Measurements from ENCODE around the gene ARMC7. TPM values are rescaled to one million over a fixed set of nuclear protein-coding genes. Genes with fewer than 3 reads are reported as not detected.
A peak's percentile ranks its signal among the peaks of the same experiment; 100 is the strongest.

The ARMC7 gene
- total and polyA plus RNA-seq, 2 of the 13 experiments (the other 11 are each of a cell fraction or from before 2014, with no cell fraction given): 3.9 to 4.2 TPM

DNA sequence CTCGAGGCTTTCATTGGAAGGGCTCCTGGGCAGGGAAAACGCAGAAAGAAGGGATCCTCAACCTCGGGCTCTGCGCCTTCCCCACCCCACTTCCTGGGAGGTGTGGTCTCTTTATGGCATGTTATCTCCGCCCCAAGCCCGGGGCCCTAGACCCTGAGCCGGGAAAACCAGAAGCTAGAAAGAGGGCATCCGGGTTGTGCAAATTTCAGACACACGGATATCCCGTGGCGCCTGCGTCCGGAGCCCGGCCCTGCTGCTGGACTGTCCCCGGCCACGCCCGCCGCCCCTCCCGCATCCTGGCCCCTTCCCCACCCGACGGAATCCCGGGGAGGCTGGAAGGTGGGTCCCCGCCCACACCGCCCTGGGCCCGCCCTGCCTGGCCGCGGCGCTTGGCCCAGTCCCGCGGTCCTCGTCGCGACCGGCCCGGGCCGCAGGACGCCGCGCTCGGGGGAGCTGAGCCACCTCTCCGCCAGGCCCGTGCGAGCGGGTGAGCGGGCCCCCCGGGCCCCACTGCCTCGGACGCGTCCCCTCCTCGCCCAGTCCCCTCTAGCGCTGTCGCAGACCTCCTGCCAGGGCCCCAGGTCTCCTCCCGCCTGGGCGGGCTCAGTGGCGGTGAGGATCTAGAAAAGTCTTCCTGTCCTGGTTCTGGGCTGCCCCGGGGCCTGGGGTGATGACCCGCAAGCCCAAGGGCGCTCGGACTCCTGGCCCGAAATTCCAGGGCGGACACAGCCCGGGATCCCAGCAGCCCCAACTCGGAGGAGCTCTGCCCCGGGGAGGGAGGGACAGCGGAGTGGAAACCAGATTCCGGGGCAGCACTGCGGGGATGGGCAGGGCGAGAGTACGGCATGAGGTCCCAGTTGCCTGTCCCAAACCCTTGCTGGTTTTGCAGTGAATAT is 22.0 kb upstream of the ARMC7 start, which contains the start of gene SLC16A5 (continued):
- no peak for TF ChIP-seq CREB3 (CRISPR knock-in tag; IDR thresholded peaks at IDR 0.05)
- no peak for TF ChIP-seq ZNF256 (CRISPR knock-in tag; conservative IDR thresholded peaks at IDR 0.05)
- TF ChIP-seq ZNF782 (CRISPR knock-in tag; IDR thresholded peaks at IDR 0.05; ENCODE audit: borderline replicate concordance): no peak; the same call in 1 of the 2 replicates
- TF ChIP-seq, protein P1, sequence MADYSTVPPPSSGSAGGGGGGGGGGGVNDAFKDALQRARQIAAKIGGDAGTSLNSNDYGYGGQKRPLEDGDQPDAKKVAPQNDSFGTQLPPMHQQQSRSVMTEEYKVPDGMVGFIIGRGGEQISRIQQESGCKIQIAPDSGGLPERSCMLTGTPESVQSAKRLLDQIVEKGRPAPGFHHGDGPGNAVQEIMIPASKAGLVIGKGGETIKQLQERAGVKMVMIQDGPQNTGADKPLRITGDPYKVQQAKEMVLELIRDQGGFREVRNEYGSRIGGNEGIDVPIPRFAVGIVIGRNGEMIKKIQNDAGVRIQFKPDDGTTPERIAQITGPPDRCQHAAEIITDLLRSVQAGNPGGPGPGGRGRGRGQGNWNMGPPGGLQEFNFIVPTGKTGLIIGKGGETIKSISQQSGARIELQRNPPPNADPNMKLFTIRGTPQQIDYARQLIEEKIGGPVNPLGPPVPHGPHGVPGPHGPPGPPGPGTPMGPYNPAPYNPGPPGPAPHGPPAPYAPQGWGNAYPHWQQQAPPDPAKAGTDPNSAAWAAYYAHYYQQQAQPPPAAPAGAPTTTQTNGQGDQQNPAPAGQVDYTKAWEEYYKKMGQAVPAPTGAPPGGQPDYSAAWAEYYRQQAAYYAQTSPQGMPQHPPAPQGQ (CRISPR knock-in tag; IDR thresholded peaks at IDR 0.05; ENCODE audit: borderline replicate concordance): no peak
- no peak for TF ChIP-seq SNAPC2 (CRISPR knock-in tag; IDR thresholded peaks at IDR 0.05)
- TF ChIP-seq BRD4 (CRISPR knock-in tag; IDR thresholded peaks at IDR 0.05): no peak
- no peak for TF ChIP-seq NR3C1 (CRISPR knock-in tag; IDR thresholded peaks at IDR 0.05)
- TF ChIP-seq KDM2A (CRISPR knock-in tag; IDR thresholded peaks at IDR 0.05; ENCODE audit: borderline replicate concordance, low read depth): peak; percentile 26; the same call in 1 of the 2 replicates
- peak; percentile 23; the same call in 1 of the 2 replicates for TF ChIP-seq ZNF609 (CRISPR knock-in tag; IDR thresholded peaks at IDR 0.05; ENCODE audit: borderline replicate concordance)
- TF ChIP-seq ATRX (CRISPR knock-in tag; IDR thresholded peaks at IDR 0.05; ENCODE audit: borderline replicate concordance): no peak
- no peak; the same call in 1 of the 2 replicates for TF ChIP-seq JDP2 (CRISPR knock-in tag; IDR thresholded peaks at IDR 0.05; ENCODE audit: borderline replicate concordance)
- peak; percentile 45 for TF ChIP-seq ZBTB7A (CRISPR knock-in tag; IDR thresholded peaks at IDR 0.05)
- TF ChIP-seq ZMYM2 (CRISPR knock-in tag; IDR thresholded peaks at IDR 0.05): no peak
- no peak; the same call in 1 of the 2 replicates for TF ChIP-seq PCBP1 (IDR thresholded peaks at IDR 0.05; ENCODE audit: borderline replicate concordance, low read depth, low read length)
- TF ChIP-seq, protein P2, sequence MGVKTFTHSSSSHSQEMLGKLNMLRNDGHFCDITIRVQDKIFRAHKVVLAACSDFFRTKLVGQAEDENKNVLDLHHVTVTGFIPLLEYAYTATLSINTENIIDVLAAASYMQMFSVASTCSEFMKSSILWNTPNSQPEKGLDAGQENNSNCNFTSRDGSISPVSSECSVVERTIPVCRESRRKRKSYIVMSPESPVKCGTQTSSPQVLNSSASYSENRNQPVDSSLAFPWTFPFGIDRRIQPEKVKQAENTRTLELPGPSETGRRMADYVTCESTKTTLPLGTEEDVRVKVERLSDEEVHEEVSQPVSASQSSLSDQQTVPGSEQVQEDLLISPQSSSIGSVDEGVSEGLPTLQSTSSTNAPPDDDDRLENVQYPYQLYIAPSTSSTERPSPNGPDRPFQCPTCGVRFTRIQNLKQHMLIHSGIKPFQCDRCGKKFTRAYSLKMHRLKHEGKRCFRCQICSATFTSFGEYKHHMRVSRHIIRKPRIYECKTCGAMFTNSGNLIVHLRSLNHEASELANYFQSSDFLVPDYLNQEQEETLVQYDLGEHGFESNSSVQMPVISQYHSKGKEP (CRISPR knock-in tag; IDR thresholded peaks at IDR 0.05): no peak
- peak; percentile 50; the same call in 1 of the 2 replicates for TF ChIP-seq ZNF768 (CRISPR knock-in tag; IDR thresholded peaks at IDR 0.05)
- no peak; the same call in 1 of the 2 replicates for TF ChIP-seq GMEB1 (CRISPR knock-in tag; IDR thresholded peaks at IDR 0.05; ENCODE audit: borderline replicate concordance)
